Pancreas (tissue), 10 donors: ENCODE results near the gene CACNA1C. TPM values are rescaled to one million over a fixed set of nuclear protein-coding genes. Genes with fewer than 3 reads are reported as not detected.
A peak's percentile ranks its signal among the peaks of the same experiment; 100 is the strongest.

Experiments used
- ATAC-seq, 4 donors: fragments of 200-7000 bp; cut with Tn5 transposase; one replicate each; pipeline versions ENCODE4 v1.8.0 to v1.9.1; 2020; ENCODE audit warnings: mild to moderate bottlenecking in 4 of 4, moderate library complexity in 4 of 4
- DNase-seq, 6 donors: peaks; one replicate each; pipeline ENCODE4 v3.0.0-alpha.2; 2020
- FAIRE-seq: peaks from 2 replicates; lab custom pipeline; 2012; peaks lifted over from hg19 to GRCh38; lab: Jason Lieb, UNC
- H3K27ac ChIP-seq, 4 donors: fragments of 200-600 bp; sonication (generic); 1 replicate in 3 of 4; 2 replicates in 1 of 4; pipeline versions ENCODE4 v1.5.0 to v1.8.0; 2020
- H3K27me3 ChIP-seq, 4 donors: fragments of 200-600 bp; one replicate each; pipeline ENCODE4 v1.8.0; 2021
- H3K36me3 ChIP-seq, 3 donors: fragments of 200-600 bp; sonication (generic) in 1 of 3; one replicate each; pipeline versions ENCODE4 v1.5.0 to v1.8.0; 2020 to 2021
- H3K4me1 ChIP-seq, 3 donors: fragments of 200-600 bp; one replicate each; pipeline ENCODE4 v1.8.0; 2021
- H3K4me3 ChIP-seq, 4 donors: fragments of 200-600 bp; sonication (generic) in 2 of 4; one replicate each; pipeline versions ENCODE4 v1.5.0 to v1.8.0; 2020 to 2021
- H3K9me3 ChIP-seq, 4 donors: fragments of 200-600 bp; one replicate each; pipeline ENCODE4 v1.8.0; 2021
- WGBS, 2 donors: extraction: QIAGEN DNeasy Blood & Tissue Kit; methylation state at CpG; one replicate each; pipeline ENCODE4 v1.1.7; 2013; 5-methylcytosine and 5-hydroxymethylcytosine counted together
- intact Hi-C, 3 donors: fragments of 100-400 bp; cut with DNase I; formaldehyde crosslinking; loops; one replicate each; pipeline versions ENCODE4 v1.11.1 to v1.14.2; 2022
- polyA plus RNA-seq, 2 donors: library from polyadenylated mRNA; stranded (reverse); fragments of 200-250 nt; gene quantifications; one replicate each; pipeline ENCODE4 v1.2.3, GENCODE V29; 2013
- total RNA-seq, 6 donors: library from RNA; stranded (reverse); fragmentation: NEBNext Ultra II Directional in 4 of 6; extraction: Animal tissue kit (Norgen Biotek cat#: 25700) in 4 of 6; gene quantifications; one replicate each; pipeline versions ENCODE4 v1.2.1 to v1.2.4, GENCODE V29; 2021 to 2023
- TF ChIP-seq, protein P1 (sequence below), 4 donors: fragments of 200-600 bp; sonication (generic) in 3 of 4; IDR thresholded peaks; one replicate each; pipeline versions ENCODE4 v1.5.0 to v1.8.0; 2021; ENCODE audit warnings: antibody characterized with exemption in 4 of 4
- donor health status: healthy with polysubstance abuse.
- donor health status: DM: no; HTN: no; CAD: no; lungs with moderate emphysema.
- donor health status: DM: no; HTN: no; CAD: no.
- donor health status: control.
- donor health status: control.
- donor health status: Bipolar disorder and iron deficiency.
- donor health status: DM: yes; HTN: yes; CAD: no.
- donor health status: DM: no; HTN: no; CAD: no.
- donor health status: DM: no; HTN: no; CAD: no.
- donor health status: DM: yes; HTN: yes; CAD: no.

Gene CACNA1C
- total and polyA plus RNA-seq, 8 donors: 1.2 to 3.8 (median 2.3) TPM

DNA sequence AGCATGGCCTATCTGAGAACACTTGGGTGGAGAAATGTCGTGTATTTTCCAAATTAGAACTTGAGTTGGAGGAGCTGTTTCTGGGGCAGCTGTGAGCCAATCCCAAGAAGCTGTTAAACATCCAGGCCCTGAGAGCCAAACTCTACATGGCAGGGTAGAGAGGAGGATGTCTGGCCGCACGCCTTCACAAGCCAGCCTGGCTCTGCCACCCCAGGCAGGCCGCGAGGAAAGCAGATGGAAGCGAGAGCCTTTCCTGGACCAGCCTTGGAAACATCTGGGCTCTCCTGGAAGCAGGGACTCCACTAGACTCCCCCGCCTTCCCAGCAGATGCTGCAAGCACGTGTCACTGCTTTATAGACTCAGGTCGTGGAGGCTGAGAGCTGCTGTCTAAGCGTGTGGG, 429.2 kb downstream of the CACNA1C start:
- no peaks in the 10 kb centered on the region for H3K4me1 ChIP-seq
- intact Hi-C loops: no loop called here
- H3K36me3 ChIP-seq: no peaks in the 10 kb centered on the region
- TF ChIP-seq, protein P1, sequence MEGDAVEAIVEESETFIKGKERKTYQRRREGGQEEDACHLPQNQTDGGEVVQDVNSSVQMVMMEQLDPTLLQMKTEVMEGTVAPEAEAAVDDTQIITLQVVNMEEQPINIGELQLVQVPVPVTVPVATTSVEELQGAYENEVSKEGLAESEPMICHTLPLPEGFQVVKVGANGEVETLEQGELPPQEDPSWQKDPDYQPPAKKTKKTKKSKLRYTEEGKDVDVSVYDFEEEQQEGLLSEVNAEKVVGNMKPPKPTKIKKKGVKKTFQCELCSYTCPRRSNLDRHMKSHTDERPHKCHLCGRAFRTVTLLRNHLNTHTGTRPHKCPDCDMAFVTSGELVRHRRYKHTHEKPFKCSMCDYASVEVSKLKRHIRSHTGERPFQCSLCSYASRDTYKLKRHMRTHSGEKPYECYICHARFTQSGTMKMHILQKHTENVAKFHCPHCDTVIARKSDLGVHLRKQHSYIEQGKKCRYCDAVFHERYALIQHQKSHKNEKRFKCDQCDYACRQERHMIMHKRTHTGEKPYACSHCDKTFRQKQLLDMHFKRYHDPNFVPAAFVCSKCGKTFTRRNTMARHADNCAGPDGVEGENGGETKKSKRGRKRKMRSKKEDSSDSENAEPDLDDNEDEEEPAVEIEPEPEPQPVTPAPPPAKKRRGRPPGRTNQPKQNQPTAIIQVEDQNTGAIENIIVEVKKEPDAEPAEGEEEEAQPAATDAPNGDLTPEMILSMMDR (IDR thresholded peaks at IDR 0.05): no peak
- DNase-seq (no peak), ATAC-seq (no peak), FAIRE-seq (no peak)
- no peaks in the 10 kb centered on the region for H3K9me3 ChIP-seq
- no peak overlapping the region for H3K4me3 ChIP-seq
- no peak overlapping the region for H3K27ac ChIP-seq
- H3K27me3 ChIP-seq: no peaks in the 10 kb centered on the region
- WGBS, 2 donors: 69 to 78% methylated on average over 10 of the region's 10 CpGs

DNA sequence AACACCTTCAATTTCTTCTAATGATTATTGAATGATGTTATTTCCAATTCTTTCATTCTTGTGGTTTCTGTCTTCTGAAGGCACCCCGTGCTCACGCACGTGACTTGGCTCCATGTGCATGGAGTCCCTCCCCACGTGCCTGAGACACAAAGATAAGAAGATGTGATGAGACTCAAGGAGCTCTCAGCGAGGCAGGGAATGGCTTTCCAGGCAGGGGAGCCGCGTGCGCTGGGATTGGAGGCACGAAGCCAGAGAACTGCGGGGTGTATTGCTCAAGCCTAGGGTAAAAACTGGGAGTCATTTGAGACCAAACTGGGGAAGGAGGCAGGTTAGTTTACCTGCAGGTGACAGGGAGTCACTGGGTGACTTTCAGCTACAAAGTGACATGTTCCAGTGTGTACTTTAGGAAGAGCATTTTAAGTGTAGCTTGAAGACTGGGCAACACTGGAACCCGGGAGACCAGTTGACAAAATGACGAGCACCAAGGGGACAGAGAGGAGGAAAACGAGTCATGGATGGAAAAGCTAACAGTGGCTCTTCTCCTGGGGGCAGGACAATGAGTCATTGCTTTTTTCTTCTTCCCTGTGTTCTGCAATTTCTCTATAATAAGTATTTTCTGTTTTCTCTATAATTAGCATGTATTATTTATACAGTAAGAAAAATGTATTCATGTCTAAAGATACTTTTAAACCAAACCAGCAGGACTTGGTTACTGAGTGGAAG, 430.3 kb downstream of the CACNA1C start:
- Histone ChIP-seq H3K27ac (no peak overlapping the region), H3K9me3 (no peaks in the 10 kb centered on the region), H3K4me3 (no peak overlapping the region), H3K36me3 (no peaks in the 10 kb centered on the region), H3K27me3 (no peaks in the 10 kb centered on the region), H3K4me1 (no peaks in the 10 kb centered on the region)
- no peak for FAIRE-seq
- peak in 1 of 4 donors; percentile 50 for ATAC-seq
- DNase-seq: no peak
- TF ChIP-seq, protein P1 (IDR thresholded peaks at IDR 0.05): no peak
- WGBS, 2 donors: 57 to 61% methylated on average over 13 of the region's 13 CpGs
- intact Hi-C loops: no loop called here

- Histone ChIP-seq H3K4me1 (no peaks in the 10 kb centered on the region), H3K4me3 (no peak overlapping the region), H3K27me3 (no peaks in the 10 kb centered on the region), H3K36me3 (no peaks in the 10 kb centered on the region), H3K27ac (no peak overlapping the region), H3K9me3 (no peaks in the 10 kb centered on the region)
- WGBS, 2 donors: 52 to 56% methylated on average over 3 of the region's 3 CpGs
- TF ChIP-seq, protein P1 (IDR thresholded peaks at IDR 0.05): no peak
- DNase-seq: no peak
- ATAC-seq: peak in 2 of 4 donors; percentile 29 to 53
- intact Hi-C loops: no loop called here
- no peak for FAIRE-seq
Measured at GRCh38 chr12:2483713-2484112, 430.9 kb downstream of the CACNA1C start.

GRCh38 chr12:2484141-2484776, 431.5 kb downstream of the CACNA1C start:
- Histone ChIP-seq H3K4me1 (no peaks in the 10 kb centered on the region), H3K27ac (no peak overlapping the region), H3K36me3 (no peaks in the 10 kb centered on the region), H3K9me3 (no peaks in the 10 kb centered on the region), H3K4me3 (no peak overlapping the region), H3K27me3 (no peaks in the 10 kb centered on the region)
- intact Hi-C loops: no loop called here
- no peak for DNase-seq
- ATAC-seq: no peak
- TF ChIP-seq, protein P1 (IDR thresholded peaks at IDR 0.05): no peak
- WGBS, 2 donors: 68 to 72% methylated on average over 13 of the region's 13 CpGs
- FAIRE-seq: no peak

DNA sequence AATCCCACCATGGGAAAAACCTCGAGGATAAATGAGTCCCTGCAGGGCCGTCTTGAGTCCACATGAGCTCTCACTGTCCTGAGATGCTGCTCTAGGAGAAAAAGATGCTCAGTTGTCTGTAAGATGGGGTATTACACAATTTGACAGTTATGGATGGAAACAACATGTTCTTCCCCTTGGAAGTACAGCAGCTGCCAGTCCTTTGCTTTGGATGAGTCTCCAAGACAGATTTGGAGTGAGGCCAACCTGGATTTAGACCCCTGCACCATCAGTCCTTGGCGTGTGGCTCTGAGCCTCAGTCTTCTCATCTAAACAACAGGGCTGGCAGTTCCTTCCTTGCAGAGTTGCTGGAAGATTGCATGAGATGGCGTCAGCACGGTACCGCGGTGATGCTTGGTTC, 432.9 kb downstream of the CACNA1C start:
- 66 to 71% methylated on average over 7 of the region's 7 CpGs for WGBS, 2 donors
- intact Hi-C loops: no loop called here
- DNase-seq (no peak), ATAC-seq (no peak), FAIRE-seq (no peak)
- no peaks in the 10 kb centered on the region for H3K9me3 ChIP-seq
- TF ChIP-seq, protein P1 (IDR thresholded peaks at IDR 0.05): no peak
- H3K4me3 ChIP-seq: no peak overlapping the region
- no peaks in the 10 kb centered on the region for H3K36me3 ChIP-seq
- H3K4me1 ChIP-seq: no peaks in the 10 kb centered on the region
- peaks cover 0 to 9% (median 0%) of the 10 kb centered on the region in 4 donors for H3K27me3 ChIP-seq
- no peak overlapping the region for H3K27ac ChIP-seq
